Transverse colon (tissue), 4 donors: ENCODE results near the gene ACP4. TPM values are rescaled to one million over a fixed set of nuclear protein-coding genes. Genes with fewer than 3 reads are reported as not detected.
A peak's percentile ranks its signal among the peaks of the same experiment; 100 is the strongest.

Experiments
- DNase-seq: peaks from one replicate; pipeline ENCODE4 v3.0.0-alpha.2; 2019
- H3K27ac ChIP-seq, 4 donors: fragments of 200-600 bp; sonication (generic); 2 replicates each; pipeline ENCODE4 v1.5.1; 2016 to 2018; ENCODE audit warnings: inconsistent platforms in 4 of 4
- H3K27me3 ChIP-seq: fragments of 200-600 bp; sonication (generic); 2 replicates; pipeline ENCODE4 v1.5.1; 2017; ENCODE audit warnings: inconsistent platforms
- H3K36me3 ChIP-seq, 4 donors: fragments of 200-600 bp; sonication (generic); 2 replicates each; pipeline ENCODE4 v1.5.1; 2017 to 2019; ENCODE audit warnings: inconsistent platforms in 4 of 4
- H3K4me1 ChIP-seq, 4 donors: fragments of 200-600 bp; sonication (generic); 2 replicates each; pipeline ENCODE4 v1.5.1; 2017 to 2020; ENCODE audit warnings: inconsistent platforms in 4 of 4
- H3K4me3 ChIP-seq, 4 donors: fragments of 200-600 bp; sonication (generic); 1 replicate in 1 of 4; 2 replicates in 3 of 4; pipeline versions ENCODE4 v1.5.1 to v1.6.1; 2017 to 2019; ENCODE audit warnings: inconsistent platforms in 4 of 4
- H3K9me3 ChIP-seq, 2 donors: fragments of 200-600 bp; sonication (generic); 2 replicates each; pipeline ENCODE4 v1.5.1; 2017 to 2019; ENCODE audit warnings: inconsistent platforms in 2 of 2
- EP300 ChIP-seq: sonication (generic); formaldehyde crosslinking; IDR thresholded peaks from one replicate; pipeline ENCODE4 v1.6.1; 2017; ENCODE audit warnings: antibody characterized with exemption, low read depth
- POLR2A ChIP-seq: fragments of 450-650 bp; IDR thresholded peaks from one replicate; pipeline ENCODE4 v1.6.1; 2016; ENCODE audit warnings: antibody characterized with exemption, mild to moderate bottlenecking, moderate library complexity
- POLR2AphosphoS5 ChIP-seq, 3 donors: sonication (generic); formaldehyde crosslinking; IDR thresholded peaks; one replicate each; pipeline ENCODE4 v1.6.1; 2016; ENCODE audit warnings: antibody characterized with exemption in 3 of 3
- WGBS, 2 donors: methylation state at CpG; one replicate each; pipeline ENCODE4 v1.1.5; 2018; ENCODE audit warnings: low coverage in 1 of 2; 5-methylcytosine and 5-hydroxymethylcytosine counted together
- in situ Hi-C, 4 donors: fragments of 200-750 bp; cut with MboI; loops; one replicate each; pipeline versions ENCODE4 v1.15.0 to v1.15.1; 2017; ENCODE audit warnings: low sequenced_read_pairs in 3 of 4, low pct_ligation_motif_present in 1 of 4, low pct_unique_long_range_greater_than_20kb in 1 of 4
- intact Hi-C: fragments of 100-400 bp; cut with DNase I; formaldehyde crosslinking; loops from one replicate; pipeline ENCODE4 v1.15.1; 2023; ENCODE audit warnings: low total_unique reads
- total RNA-seq, 4 donors: library from RNA; depleted of rRNA; stranded (reverse); fragments of >200 nt; gene quantifications; one replicate each; pipeline ENCODE4 v1.1.0, GENCODE V29; 2016
- TF ChIP-seq, protein P1 (sequence below), 5 experiments: fragments of 200-600 bp in 3 of 5; fragments of 450-650 bp in 2 of 5; sonication (generic) in 3 of 5; IDR thresholded peaks; 1 replicate in 2 of 5; 2 replicates in 3 of 5; pipeline ENCODE4 v1.5.1; 2016 to 2017; ENCODE audit warnings: antibody characterized with exemption in 5 of 5, inconsistent platforms in 3 of 5, mild to moderate bottlenecking in 2 of 5, moderate library complexity in 1 of 5

Gene ACP4
- total RNA-seq, 4 donors from 2014 or later = not detected

DNA sequence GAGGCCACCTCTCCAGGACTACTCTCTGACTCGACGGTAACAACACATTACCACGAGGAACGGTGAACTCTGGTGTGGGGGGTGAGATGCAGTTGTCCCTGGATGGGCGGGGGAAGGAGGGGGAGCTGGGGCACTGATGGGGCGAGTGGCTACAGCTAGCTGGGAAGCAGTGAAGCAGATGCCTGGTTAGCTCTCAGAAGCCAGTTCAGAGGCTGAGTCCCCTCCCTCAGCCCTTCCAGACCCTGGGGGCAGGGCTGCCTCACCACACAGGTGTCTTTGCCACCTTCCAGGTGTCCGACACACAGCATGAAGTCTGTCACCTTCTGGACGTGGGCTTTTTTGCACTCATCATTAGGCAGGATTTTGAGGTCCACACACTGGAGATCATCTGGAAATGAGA, 29.4 kb downstream of the ACP4 start:
- peak overlapping the region in 3 of 4 donors; percentile 14 to 41 (median 34) for H3K4me3 ChIP-seq
- 37% methylated on average over 6 of the region's 8 CpGs; no CpG with 5 or more reads in 1 of the 2 donors for WGBS, 2 donors
- no peaks in the 10 kb centered on the region for H3K36me3 ChIP-seq
- peak overlapping the region; percentile 62 to 82 (median 79) for H3K27ac ChIP-seq
- H3K4me1 ChIP-seq = peaks cover 3 to 58% (median 41%) of the 10 kb centered on the region in 4 donors
- in situ Hi-C loops = no loop called here
- no peaks in the 10 kb centered on the region for H3K9me3 ChIP-seq
- DNase-seq = no peak
- intact Hi-C loops = no loop called here
- TF ChIP-seq EP300 = no peak
- H3K27me3 ChIP-seq = peaks cover 69% of the 10 kb centered on the region

GRCh38 chr19:50820086-50820485, 29.9 kb downstream of the ACP4 start:
- peaks cover 69% of the 10 kb centered on the region for H3K27me3 ChIP-seq
- WGBS, 2 donors = 7% methylated on average over 15 of the region's 15 CpGs; no CpG with 5 or more reads in 1 of the 2 donors
- peak; percentile 43 for DNase-seq
- intact Hi-C loops = no loop called here
- no peaks in the 10 kb centered on the region for H3K9me3 ChIP-seq
- H3K4me1 ChIP-seq = peaks cover 3 to 58% (median 41%) of the 10 kb centered on the region in 4 donors
- no peaks in the 10 kb centered on the region for H3K36me3 ChIP-seq
- TF ChIP-seq POLR2A = no peak
- no peak for TF ChIP-seq EP300
- TF ChIP-seq, protein P1, sequence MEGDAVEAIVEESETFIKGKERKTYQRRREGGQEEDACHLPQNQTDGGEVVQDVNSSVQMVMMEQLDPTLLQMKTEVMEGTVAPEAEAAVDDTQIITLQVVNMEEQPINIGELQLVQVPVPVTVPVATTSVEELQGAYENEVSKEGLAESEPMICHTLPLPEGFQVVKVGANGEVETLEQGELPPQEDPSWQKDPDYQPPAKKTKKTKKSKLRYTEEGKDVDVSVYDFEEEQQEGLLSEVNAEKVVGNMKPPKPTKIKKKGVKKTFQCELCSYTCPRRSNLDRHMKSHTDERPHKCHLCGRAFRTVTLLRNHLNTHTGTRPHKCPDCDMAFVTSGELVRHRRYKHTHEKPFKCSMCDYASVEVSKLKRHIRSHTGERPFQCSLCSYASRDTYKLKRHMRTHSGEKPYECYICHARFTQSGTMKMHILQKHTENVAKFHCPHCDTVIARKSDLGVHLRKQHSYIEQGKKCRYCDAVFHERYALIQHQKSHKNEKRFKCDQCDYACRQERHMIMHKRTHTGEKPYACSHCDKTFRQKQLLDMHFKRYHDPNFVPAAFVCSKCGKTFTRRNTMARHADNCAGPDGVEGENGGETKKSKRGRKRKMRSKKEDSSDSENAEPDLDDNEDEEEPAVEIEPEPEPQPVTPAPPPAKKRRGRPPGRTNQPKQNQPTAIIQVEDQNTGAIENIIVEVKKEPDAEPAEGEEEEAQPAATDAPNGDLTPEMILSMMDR (IDR thresholded peaks at IDR 0.05) = no peak
- no peak for TF ChIP-seq POLR2AphosphoS5 (IDR thresholded peaks at IDR 0.05)
- H3K27ac ChIP-seq = peak overlapping the region; percentile 51 to 82 (median 79)
- in situ Hi-C loops = no loop called here
- peak overlapping the region in 3 of 4 donors; percentile 14 to 41 (median 34) for H3K4me3 ChIP-seq

DNA sequence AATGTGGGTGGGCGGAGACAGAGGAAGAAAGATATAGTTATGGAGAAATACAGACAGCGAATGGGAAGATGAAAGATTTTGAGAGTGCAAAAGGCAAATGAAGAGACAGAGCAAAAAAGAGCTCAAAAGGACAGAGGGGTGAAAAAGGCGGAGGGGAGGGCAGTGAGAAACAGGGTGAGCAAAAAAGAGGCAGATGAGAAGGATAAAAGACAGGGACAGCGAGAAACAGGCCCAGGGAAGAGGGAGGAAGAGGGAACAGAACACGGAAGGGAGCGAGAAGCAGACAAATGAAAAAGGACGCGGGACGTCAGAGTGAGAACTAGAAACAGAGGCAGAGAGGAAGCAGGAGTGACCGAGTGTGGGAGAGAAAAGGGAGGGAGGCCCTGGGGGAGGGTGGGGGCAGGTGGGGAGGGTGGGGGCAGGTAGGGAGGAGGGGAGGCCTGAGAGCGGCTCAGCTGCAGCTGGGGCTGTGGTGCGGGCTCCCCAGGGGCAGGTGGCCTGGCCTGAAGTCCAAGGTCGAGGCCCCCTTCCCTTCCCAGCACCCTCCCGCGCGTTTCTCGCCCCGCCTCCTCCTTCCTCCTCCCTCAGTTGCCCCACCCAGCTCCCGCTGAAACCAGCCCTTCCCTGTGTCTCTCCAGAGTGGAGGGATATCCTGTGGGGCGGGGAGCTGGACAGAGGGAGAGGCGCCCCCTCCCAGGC, 30.5 kb downstream of the ACP4 start:
- Histone ChIP-seq H3K4me1 (peaks cover 3 to 58% (median 41%) of the 10 kb centered on the region in 4 donors), H3K9me3 (no peaks in the 10 kb centered on the region), H3K36me3 (no peaks in the 10 kb centered on the region), H3K27ac (peak overlapping the region; percentile 51 to 82 (median 79)), H3K27me3 (peaks cover 69% of the 10 kb centered on the region), H3K4me3 (peak overlapping the region in 3 of 4 donors; percentile 14 to 41 (median 34))
- in situ Hi-C loops (no loop called here), intact Hi-C loops (no loop called here)
- 5 to 8% methylated on average over 7 to 21 of the region's 21 CpGs for WGBS, 2 donors
- peak; percentile 85 for DNase-seq
- TF ChIP-seq, protein P1 (IDR thresholded peaks at IDR 0.05) = no peak
- TF ChIP-seq POLR2AphosphoS5 (IDR thresholded peaks at IDR 0.05) (peak in 1 of 3 donors; percentile 52), POLR2A (peak; percentile 57), EP300 (peak; percentile 24)

DNA sequence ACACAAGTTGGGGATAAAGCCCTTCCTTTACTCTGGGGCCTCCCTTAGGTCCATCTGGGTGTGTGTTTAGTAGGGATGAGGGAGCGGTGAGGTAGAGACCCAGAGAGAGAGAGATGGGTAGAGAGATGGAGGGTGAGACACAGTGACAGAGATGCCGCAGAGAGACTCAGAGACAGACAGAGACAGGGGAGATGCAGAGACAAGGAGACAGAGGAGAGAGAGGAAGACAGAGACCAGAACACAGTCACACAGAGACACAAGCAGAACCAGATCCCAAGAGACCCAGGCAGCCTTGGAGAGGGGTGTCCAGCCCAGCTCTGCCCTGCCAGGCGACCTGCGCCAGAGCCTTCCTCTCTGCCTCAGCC, 31.0 kb downstream of the ACP4 start:
- H3K27ac ChIP-seq = peak overlapping the region; percentile 51 to 82 (median 79)
- H3K9me3 ChIP-seq = no peaks in the 10 kb centered on the region
- no peaks in the 10 kb centered on the region for H3K36me3 ChIP-seq
- H3K4me3 ChIP-seq = peak overlapping the region in 1 of 4 donors; percentile 41
- TF ChIP-seq EP300 (no peak), POLR2AphosphoS5 (IDR thresholded peaks at IDR 0.05) (no peak), POLR2A (no peak)
- TF ChIP-seq, protein P1 (IDR thresholded peaks at IDR 0.05) = no peak
- peaks cover 66% of the 10 kb centered on the region for H3K27me3 ChIP-seq
- intact Hi-C loops = no loop called here
- 57% methylated on average over 4 of the region's 4 CpGs; no CpG with 5 or more reads in 1 of the 2 donors for WGBS, 2 donors
- in situ Hi-C loops = no loop called here
- H3K4me1 ChIP-seq = peaks cover 3 to 58% (median 41%) of the 10 kb centered on the region in 4 donors
- DNase-seq = no peak
